Activated T-cell treated with anti-CD3 and anti-CD28 coated beads, Interleukin-2, amount 50 U/mL, for 72 hours (primary cell): ENCODE results near the gene VSTM2L. TPM values are rescaled to one million over a fixed set of nuclear protein-coding genes. Genes with fewer than 3 reads are reported as not detected.

Experiments used
- ATAC-seq, 2 donors: fragments of 150-1000 bp; cut with Tn5 transposase; replicated peaks in 1 of 2; 2 replicates each; pipeline ENCODE4 v1.10.0; 2021; ENCODE audit warnings: moderate library complexity in 2 of 2, mild to moderate bottlenecking in 1 of 2
- DNase-seq, 2 donors: peaks; one replicate each; pipeline ENCODE4 v3.0.0; 2021 to 2022; ENCODE audit warnings: mixed read lengths in 1 of 2
- H3K27ac Mint-ChIP-seq: one replicate; pipeline ENCODE4 v1.8.0; 2022; ENCODE audit warnings: mild to moderate bottlenecking, moderate library complexity, mixed read lengths
- H3K27me3 Mint-ChIP-seq: one replicate; pipeline ENCODE4 v1.8.0; 2022; ENCODE audit warnings: low read depth, mixed read lengths
- H3K36me3 Mint-ChIP-seq, 2 donors: one replicate each; pipeline ENCODE4 v1.8.0; 2022; ENCODE audit warnings: mixed read lengths in 2 of 2, mild to moderate bottlenecking in 1 of 2; ENCODE audit not compliant: insufficient read depth in 2 of 2
- H3K4me1 Mint-ChIP-seq: one replicate; pipeline ENCODE4 v1.8.0; 2022; ENCODE audit warnings: low read depth, mixed read lengths
- H3K4me3 Mint-ChIP-seq, 2 donors: one replicate each; pipeline ENCODE4 v1.8.0; 2022; ENCODE audit warnings: mild to moderate bottlenecking in 2 of 2, mixed read lengths in 2 of 2, moderate library complexity in 2 of 2
- H3K9me3 Mint-ChIP-seq, 2 donors: one replicate each; pipeline ENCODE4 v1.8.0; 2022; ENCODE audit warnings: mixed read lengths in 2 of 2
- total RNA-seq, 2 donors: library from RNA; stranded (reverse); gene quantifications; one replicate each; pipeline ENCODE4 v1.2.3, GENCODE V29; 2022

Gene VSTM2L
- total RNA-seq, 2 donors from 2014 or later = 0.60 TPM; not detected in 1

DNA sequence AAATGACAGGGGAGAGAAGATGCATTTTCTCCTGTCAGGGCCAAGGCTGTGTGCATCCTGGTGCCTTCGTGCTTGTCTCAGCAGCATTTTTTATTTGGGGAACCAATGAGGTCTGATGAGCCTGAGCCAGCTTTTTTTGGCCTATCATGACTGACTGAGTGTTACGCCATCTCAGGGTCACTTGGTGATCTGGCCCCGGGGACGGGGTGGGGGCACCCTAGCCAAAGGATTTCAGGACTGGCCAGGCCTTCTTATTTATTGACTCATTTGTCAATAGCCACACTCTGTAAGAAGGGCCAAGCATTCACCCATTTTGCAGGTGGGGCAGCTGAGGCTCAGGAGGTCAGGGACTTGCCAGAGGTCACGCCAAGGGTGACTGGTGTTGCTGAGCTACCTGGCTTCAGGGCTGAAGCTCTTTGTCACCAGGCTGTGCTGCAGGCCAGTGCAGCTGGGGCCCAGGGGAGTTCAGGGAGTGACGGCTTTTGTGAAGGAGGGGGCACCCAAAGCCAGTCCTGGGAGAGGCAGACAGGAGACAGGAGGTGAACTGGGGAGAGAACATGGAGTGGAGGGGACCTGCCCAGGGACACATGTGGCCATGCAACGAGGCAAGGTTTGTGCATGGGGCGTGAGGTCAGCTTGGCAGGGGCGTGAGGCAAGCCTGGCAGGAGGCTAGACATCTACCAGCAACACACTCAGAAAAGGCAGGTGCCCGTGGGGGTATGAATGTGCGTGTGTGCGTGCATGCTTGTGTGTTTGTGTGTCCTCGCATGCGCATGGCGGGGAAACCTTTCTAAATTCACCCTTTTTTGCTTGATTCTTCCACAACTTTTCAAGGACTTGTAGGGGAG, 31.1 kb downstream of the VSTM2L start:
- H3K27me3 Mint-ChIP-seq = peaks cover 16% of the 10 kb centered on the region
- H3K27ac Mint-ChIP-seq = no peak overlapping the region
- no peaks in the 10 kb centered on the region for H3K4me1 Mint-ChIP-seq
- no peak for DNase-seq
- no peak for ATAC-seq
- H3K4me3 Mint-ChIP-seq = no peak overlapping the region
- no peaks in the 10 kb centered on the region for H3K9me3 Mint-ChIP-seq
- no peaks in the 10 kb centered on the region for H3K36me3 Mint-ChIP-seq

DNA sequence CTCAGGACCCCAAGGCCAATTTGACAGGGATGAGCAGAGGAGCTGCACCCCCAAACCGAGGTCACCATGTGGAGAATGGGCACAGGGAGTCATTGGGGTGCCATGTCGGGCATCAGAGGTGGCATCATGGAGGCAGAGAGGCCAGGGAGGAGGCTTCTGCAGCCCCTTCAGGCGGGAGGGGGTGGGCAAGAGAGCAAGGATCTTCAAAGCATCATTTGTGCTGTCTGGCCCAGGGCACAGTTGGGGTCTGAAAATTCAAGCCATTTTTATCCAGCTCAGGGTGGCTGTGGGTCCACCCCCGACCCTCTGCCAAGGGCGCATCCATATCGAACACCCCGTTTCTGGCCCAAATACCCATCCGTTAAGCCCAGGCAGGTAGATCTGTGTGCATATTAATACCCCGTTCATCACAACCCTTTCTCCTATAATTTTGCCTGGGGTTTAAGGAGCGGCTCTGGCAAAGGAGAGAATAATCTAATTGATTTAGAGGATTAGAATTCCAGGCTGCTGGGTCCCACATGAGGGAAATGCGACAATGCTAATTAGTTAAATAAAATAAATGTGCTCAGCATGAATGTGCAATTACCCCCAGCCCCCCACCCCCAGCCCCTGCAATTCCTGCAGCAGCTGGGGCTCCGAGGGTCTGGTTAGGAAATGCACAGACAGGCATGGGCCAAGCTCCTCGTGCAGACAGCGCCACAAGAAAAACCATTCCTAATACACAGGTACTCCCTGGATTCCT, 31.9 kb downstream of the VSTM2L start:
- Mint-ChIP-seq H3K9me3 (no peaks in the 10 kb centered on the region), H3K4me3 (no peak overlapping the region), H3K4me1 (no peaks in the 10 kb centered on the region), H3K36me3 (no peaks in the 10 kb centered on the region), H3K27me3 (peaks cover 8% of the 10 kb centered on the region), H3K27ac (no peak overlapping the region)
- DNase-seq (no peak), ATAC-seq (no peak)

DNA sequence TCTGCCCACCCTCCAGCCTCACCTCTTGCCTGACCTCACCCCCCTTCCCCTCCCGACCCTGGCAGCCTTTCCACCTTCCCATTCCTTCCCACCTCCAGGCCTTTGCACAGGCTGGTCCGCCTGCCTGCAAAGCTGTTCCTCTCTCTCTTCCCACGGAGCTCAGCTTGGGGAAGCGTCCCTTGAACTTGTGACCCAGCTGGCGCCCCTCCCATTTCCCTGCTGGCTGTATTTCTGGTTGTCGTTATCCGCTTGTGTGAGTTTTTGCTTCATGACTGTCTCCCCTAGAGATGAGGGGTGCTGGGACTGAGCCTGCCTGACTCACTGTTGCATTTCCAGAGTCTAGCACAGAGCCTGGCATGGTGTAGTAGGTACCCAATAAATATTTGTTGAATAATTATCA, 32.5 kb downstream of the VSTM2L start:
- Mint-ChIP-seq H3K27me3 (peaks cover 6% of the 10 kb centered on the region), H3K4me3 (no peak overlapping the region), H3K36me3 (no peaks in the 10 kb centered on the region), H3K4me1 (no peaks in the 10 kb centered on the region), H3K9me3 (no peaks in the 10 kb centered on the region), H3K27ac (no peak overlapping the region)
- no peak for DNase-seq
- ATAC-seq = no peak

DNA sequence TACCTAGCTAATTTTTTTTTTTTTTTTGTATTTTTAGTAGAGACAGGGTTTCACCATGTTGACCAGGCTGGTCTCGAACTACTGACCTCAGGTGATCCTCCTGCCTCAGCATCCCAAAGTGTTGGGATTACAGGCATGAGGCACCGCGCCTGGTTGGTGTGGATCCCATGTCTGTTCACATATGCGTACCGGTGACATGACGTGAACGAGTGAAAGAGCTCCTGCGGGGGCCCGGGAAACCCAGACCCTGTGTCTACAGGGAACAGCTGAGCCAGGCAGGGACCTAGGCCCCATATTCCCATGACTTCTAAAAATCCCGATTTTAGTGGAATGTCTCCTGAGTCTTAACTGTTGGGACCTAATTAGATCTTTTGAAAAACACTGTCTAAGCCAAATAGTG, 33.1 kb downstream of the VSTM2L start:
- DNase-seq = no peak
- no peaks in the 10 kb centered on the region for H3K4me1 Mint-ChIP-seq
- no peak overlapping the region for H3K27ac Mint-ChIP-seq
- no peaks in the 10 kb centered on the region for H3K36me3 Mint-ChIP-seq
- H3K4me3 Mint-ChIP-seq = no peak overlapping the region
- H3K27me3 Mint-ChIP-seq = no peaks in the 10 kb centered on the region
- no peaks in the 10 kb centered on the region for H3K9me3 Mint-ChIP-seq
- ATAC-seq = no peak

DNA sequence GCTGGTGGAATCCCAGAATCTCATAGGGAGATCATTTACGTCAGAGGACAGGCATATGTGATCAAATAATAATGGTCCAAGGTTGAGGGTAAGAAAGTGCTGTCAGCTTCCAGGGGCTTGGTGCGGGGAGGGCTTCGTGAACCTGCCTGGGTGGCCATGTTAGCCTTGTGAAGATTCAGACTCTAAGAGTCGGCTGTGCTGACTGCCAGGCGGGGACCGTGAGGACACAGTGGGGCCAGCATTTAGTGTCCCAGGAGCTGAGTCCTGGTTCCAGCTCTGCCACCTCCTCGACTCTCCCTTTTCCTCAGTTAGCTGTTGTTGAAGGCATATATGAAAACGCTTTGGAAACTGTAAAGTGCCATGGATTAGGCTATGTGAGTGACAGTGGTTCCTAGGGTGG, 33.5 kb downstream of the VSTM2L start:
- H3K4me1 Mint-ChIP-seq = no peaks in the 10 kb centered on the region
- H3K27ac Mint-ChIP-seq = no peak overlapping the region
- no peak overlapping the region for H3K4me3 Mint-ChIP-seq
- no peaks in the 10 kb centered on the region for H3K27me3 Mint-ChIP-seq
- no peaks in the 10 kb centered on the region for H3K9me3 Mint-ChIP-seq
- ATAC-seq (no peak), DNase-seq (no peak)
- H3K36me3 Mint-ChIP-seq = no peaks in the 10 kb centered on the region

DNA sequence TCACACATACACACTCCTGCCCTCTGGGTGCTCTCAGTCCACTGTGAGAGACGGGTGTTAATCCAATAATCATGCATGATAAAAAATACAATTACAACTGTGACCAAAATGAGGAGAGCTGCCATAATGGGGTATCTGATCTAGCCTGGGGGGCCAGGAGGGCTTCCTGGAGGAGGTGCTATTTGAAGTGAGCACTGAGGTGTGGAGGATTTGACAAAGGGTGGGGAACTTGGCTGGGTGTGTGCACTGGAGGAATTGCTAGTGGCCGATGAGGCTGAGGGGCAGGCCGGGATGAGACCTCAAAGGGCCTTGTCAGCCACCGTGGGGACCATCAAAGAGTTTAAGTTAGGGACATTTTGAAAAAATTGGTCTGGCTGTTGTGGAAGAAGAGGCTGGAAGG, 34.8 kb downstream of the VSTM2L start:
- Mint-ChIP-seq H3K27me3 (no peaks in the 10 kb centered on the region), H3K4me3 (no peak overlapping the region), H3K27ac (no peak overlapping the region), H3K36me3 (no peaks in the 10 kb centered on the region), H3K9me3 (no peaks in the 10 kb centered on the region), H3K4me1 (no peaks in the 10 kb centered on the region)
- ATAC-seq (no peak), DNase-seq (no peak)

DNA sequence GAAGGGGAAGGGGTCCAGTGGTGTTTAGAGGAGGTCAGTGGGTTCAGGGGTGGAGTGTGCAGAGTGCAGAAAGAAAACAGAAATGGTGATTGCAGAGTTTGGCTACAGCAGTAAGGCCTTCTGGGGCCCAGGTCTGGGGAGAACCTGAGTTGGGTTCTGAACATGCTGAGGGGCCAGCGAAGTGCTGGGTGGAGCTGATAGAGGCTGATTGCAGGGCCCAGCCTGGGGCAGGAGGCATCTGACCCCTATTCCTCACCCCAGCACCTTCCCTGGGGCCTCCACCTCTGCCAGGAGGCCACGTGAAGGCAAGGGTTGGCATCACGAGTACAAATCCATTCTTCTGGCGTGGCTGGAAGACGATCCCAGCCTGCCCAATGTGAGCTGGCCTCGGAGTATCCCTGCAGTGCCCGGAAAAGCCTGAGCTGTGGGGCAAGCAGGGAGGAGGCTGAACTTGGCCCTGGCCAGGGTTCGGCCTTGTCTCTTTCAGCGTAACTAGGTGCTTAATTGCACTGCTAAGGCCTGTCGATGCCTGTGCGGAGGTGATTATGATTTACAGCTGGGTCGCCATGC, 35.3 kb downstream of the VSTM2L start:
- Mint-ChIP-seq H3K4me1 (no peaks in the 10 kb centered on the region), H3K4me3 (no peak overlapping the region), H3K9me3 (no peaks in the 10 kb centered on the region), H3K36me3 (no peaks in the 10 kb centered on the region), H3K27me3 (no peaks in the 10 kb centered on the region), H3K27ac (no peak overlapping the region)
- ATAC-seq (no peak), DNase-seq (no peak)

DNA sequence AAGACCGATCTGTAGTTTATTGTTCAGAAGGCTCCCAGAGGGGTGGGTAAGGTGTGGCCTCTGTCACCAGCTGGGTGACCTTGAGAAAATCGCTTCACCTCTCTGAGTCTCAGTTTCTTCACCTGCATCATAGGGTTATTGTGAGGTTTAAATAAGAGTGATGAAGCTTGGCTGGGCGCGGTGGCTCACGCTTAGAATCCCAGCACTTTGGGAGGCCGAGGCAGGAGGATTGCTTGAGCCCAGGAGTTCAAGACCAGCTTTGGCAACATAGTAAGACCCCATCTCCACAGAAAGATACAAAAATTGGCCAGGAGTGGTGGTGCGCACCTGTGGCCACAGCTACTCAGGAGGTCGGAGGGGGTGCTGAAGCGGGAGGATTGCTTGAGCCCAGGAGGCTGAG, 36.0 kb downstream of the VSTM2L start:
- ATAC-seq (no peak), DNase-seq (no peak)
- Mint-ChIP-seq H3K36me3 (no peaks in the 10 kb centered on the region), H3K4me1 (no peaks in the 10 kb centered on the region), H3K27ac (no peak overlapping the region), H3K27me3 (no peaks in the 10 kb centered on the region), H3K9me3 (no peaks in the 10 kb centered on the region), H3K4me3 (no peak overlapping the region)

DNA sequence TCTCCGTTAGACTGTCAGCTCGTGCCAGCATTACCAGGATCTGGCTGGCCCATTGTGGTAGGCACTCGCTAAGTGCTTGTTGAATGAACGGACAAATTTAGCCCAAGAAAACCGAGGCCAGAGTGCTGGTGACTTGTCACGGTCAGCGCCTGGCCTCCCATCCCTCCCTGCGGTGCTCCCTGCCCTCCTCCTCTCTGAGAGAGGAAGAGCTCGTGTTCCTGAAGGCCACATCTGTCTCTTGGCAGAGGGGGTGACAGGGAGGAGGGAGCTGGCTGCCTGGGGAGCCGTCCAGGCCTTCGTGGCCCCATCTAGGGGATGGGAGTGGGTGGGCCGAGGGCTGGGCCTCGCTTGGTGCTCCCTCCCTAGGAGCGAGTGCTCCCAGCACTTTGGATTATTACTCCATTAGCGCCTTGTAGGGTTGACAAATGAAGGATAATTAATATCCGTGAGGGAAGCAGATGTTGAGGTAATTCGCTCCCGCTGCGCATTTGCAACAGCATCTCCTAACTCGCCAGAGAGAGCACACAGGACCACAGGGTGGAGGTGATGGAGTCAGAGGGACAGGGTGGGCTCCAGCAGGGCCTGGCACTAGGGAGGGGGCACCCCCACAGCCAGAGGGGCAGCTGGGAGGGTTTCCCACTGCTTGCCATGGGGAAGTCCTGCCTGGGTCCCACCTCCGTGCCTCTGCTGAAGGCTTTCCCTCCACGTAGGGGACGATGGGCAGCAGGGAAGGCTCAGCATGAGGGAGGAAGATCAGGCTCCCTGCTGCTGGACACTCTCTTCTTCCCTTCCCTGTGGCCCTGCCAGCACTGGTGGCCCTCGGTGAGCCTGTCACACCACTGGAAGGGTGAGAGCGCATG, 37.0 kb downstream of the VSTM2L start:
- ATAC-seq (no peak), DNase-seq (no peak)
- Mint-ChIP-seq H3K36me3 (no peaks in the 10 kb centered on the region), H3K4me1 (no peaks in the 10 kb centered on the region), H3K27me3 (no peaks in the 10 kb centered on the region), H3K27ac (no peak overlapping the region), H3K4me3 (no peak overlapping the region), H3K9me3 (no peaks in the 10 kb centered on the region)

DNA sequence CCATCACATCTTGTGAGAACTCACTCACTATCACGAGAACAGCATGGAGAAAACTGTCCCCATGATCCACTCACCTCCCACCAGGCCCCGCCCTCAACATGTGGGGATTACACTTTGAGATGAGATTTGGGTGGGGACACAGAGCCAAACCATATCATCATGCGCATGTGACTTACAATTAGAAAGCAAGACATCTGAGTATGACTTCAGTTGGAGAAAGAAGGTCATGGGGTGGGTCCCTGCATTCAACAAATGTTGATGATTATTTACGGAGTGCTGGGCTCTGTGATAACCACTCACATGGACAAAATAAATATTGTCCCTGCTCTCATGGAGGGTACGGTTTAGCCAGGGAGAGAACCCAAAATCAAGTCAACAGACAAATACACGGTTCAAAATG, 37.9 kb downstream of the VSTM2L start:
- H3K27ac Mint-ChIP-seq = no peak overlapping the region

DNA sequence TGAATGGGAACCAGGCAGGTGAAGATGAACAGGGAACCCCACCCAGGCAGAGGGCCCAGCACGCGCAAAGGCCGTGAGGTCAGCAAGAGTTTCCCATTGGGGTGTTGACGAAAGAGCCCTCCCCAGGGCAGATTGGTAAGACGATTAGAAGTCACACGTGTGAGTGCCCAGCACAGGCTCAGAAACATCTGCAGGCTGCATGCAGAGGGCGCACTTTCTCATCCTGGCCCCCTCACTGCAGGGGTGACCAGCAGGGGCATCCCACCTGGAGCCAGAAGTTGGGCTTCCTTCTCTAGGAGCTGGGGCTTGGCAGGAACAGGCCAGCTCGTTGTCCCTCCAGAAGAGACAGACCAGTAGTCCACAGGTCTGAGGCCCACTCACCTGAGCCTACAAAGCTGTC, 38.4 kb downstream of the VSTM2L start:
- no peak for ATAC-seq
- Mint-ChIP-seq H3K27me3 (no peaks in the 10 kb centered on the region), H3K36me3 (no peaks in the 10 kb centered on the region), H3K9me3 (no peaks in the 10 kb centered on the region), H3K27ac (no peak overlapping the region), H3K4me1 (no peaks in the 10 kb centered on the region), H3K4me3 (no peak overlapping the region)
- no peak for DNase-seq

More for the DNA sequence above, 37.9 kb downstream of the VSTM2L start:
- no peaks in the 10 kb centered on the region for H3K9me3 Mint-ChIP-seq
- H3K4me1 Mint-ChIP-seq = no peaks in the 10 kb centered on the region
- no peaks in the 10 kb centered on the region for H3K27me3 Mint-ChIP-seq
- no peak for ATAC-seq
- no peaks in the 10 kb centered on the region for H3K36me3 Mint-ChIP-seq
- H3K4me3 Mint-ChIP-seq = no peak overlapping the region
- no peak for DNase-seq

DNA sequence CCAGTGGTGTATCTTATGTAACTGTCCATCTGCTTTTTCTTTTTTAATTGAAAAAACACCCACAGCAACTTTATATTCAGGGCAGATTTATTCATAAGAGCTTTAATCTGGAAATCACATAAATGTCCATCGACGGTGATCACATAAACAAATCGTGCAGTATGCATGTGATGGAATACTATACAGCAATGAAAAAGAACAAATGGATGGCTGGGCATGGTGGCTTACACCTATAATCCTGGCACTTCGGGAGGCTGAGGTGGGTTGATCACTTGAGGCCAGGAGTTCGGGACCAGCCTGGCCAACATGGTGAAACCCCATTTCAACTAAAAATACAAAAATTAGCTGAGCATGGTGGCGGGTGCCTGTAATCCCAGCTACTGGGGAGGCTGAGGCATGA, 39.1 kb downstream of the VSTM2L start:
- no peak for DNase-seq
- Mint-ChIP-seq H3K36me3 (no peaks in the 10 kb centered on the region), H3K4me1 (no peaks in the 10 kb centered on the region), H3K4me3 (no peak overlapping the region), H3K9me3 (no peaks in the 10 kb centered on the region), H3K27me3 (no peaks in the 10 kb centered on the region), H3K27ac (no peak overlapping the region)
- ATAC-seq = no peak

DNA sequence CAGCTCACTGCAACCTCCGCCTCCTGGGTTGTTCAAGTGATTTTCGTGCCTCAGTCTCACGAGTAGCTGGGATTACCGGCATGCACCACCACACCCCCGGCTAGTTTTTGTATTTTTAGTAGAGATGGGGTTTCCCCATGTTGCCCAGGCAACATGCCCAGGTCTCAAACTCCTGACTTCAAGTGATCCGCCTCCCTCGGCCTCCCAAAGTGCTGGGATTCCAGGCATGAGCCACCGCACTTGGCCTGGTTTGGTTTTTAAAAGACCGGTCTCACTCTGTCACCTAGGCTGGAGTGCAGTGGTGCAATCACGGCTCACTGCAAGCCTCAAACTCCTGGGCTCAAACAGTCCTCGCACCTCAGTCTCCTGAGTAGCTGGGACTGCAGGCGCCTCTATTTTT, 40.1 kb downstream of the VSTM2L start:
- H3K36me3 Mint-ChIP-seq = peaks cover 0 to 4% of the 10 kb centered on the region in 2 donors
- no peak for DNase-seq
- no peaks in the 10 kb centered on the region for H3K27me3 Mint-ChIP-seq
- no peak for ATAC-seq
- no peaks in the 10 kb centered on the region for H3K4me1 Mint-ChIP-seq
- H3K4me3 Mint-ChIP-seq = no peak overlapping the region
- peaks cover 0 to 3% of the 10 kb centered on the region in 2 donors for H3K9me3 Mint-ChIP-seq
- no peak overlapping the region for H3K27ac Mint-ChIP-seq
